Measurements from ENCODE around the gene CCNK. TPM values are rescaled to one million over a fixed set of nuclear protein-coding genes. Genes with fewer than 3 reads are reported as not detected.

CCNK gene
- total and polyA plus RNA-seq, 4 experiments from 2014 or later: 7.0 to 83.4 (median 48.6) TPM

GRCh38 chr14:99545586-99545985 lies 64.4 kb downstream of the CCNK start:
- intact Hi-C loops (cut with micrococcal nuclease): no loop called here
- Mint-ChIP-seq H3K27ac (peak overlapping the region in 1 of 7 donors; percentile 0), H3K9me3 (no peaks in the 10 kb centered on the region), H3K27me3 (no peaks in the 10 kb centered on the region), H3K4me3 (no peak overlapping the region), H3K36me3 (no peaks in the 10 kb centered on the region), H3K4me1 (peaks cover 6 to 41% (median 12%) of the 10 kb centered on the region in 4 donors)
- ChIA-PET POLR2A (ENCODE audit: partially characterized antibody) (no interaction called here), CTCF (ENCODE audit: partially characterized antibody) (interaction anchor here (1.4 kb wide), 1 partner anchor 83 kb away, joined by 3 read pairs; no protein-coding TSS in a partner anchor)
- no peaks in the 10 kb centered on the region for H3K4me1 ChIP-seq (ENCODE audit: insufficient read depth, low read length)
- no peak for DNase-seq
- H3K27me3 ChIP-seq (ENCODE audit: insufficient read depth, low read length): no peaks in the 10 kb centered on the region
- no peaks in the 10 kb centered on the region for H3K36me3 ChIP-seq (ENCODE audit: insufficient read depth, low read length)
- no peaks in the 10 kb centered on the region for H3K9me3 ChIP-seq (ENCODE audit: control insufficient read depth in 1 of 2, low read length in 2 of 2)
- H3K4me3 ChIP-seq (ENCODE audit: low read length in 2 of 2): no peak overlapping the region
- no peak overlapping the region for H3K27ac ChIP-seq (ENCODE audit: low read depth, low read length)

DNA sequence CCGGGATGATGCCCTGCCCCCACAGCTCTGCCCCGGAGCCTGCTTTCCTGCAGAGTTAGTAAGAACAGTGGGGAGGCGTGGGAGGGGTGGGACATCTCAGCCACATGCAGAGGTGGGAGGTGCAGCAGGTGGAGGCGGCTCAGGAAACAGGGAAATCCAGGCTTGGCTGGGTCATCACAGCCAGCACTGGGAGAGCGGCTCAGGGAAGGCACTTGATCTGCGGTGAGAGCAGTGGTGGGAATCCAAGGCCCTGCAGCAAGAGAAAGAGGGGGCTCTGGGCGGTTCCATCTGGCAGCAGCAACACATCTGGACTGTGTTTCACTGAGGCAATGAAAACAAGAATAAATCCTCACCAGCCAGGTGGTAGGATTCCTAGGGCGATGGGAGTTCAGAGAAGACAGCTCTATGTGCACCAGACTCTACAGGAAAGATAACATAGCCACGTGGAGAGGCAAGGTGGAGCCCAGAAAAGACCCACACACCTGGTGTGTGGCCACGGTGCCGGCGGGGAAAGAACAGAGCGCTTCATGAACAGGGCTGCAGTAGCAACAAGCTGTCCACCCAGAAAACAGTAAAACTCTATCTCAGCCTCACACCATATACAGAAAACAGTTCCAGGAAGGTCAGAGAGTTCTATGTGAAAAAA lies 65.1 kb downstream of the CCNK start:
- Mint-ChIP-seq H3K36me3 (no peaks in the 10 kb centered on the region), H3K4me1 (peaks cover 5 to 39% (median 11%) of the 10 kb centered on the region in 4 donors), H3K27ac (no peak overlapping the region), H3K27me3 (peaks cover 0 to 1% of the 10 kb centered on the region in 2 donors), H3K4me3 (no peak overlapping the region), H3K9me3 (no peaks in the 10 kb centered on the region)
- no peaks in the 10 kb centered on the region for H3K9me3 ChIP-seq (ENCODE audit: control insufficient read depth in 1 of 2, low read length in 2 of 2)
- ChIA-PET POLR2A (ENCODE audit: partially characterized antibody) (no interaction called here), CTCF (ENCODE audit: partially characterized antibody) (no interaction called here)
- H3K27me3 ChIP-seq (ENCODE audit: insufficient read depth, low read length): no peaks in the 10 kb centered on the region
- H3K27ac ChIP-seq (ENCODE audit: low read depth, low read length): no peak overlapping the region
- no peak overlapping the region for H3K4me3 ChIP-seq (ENCODE audit: low read length in 2 of 2)
- no peaks in the 10 kb centered on the region for H3K36me3 ChIP-seq (ENCODE audit: insufficient read depth, low read length)
- H3K4me1 ChIP-seq (ENCODE audit: insufficient read depth, low read length): no peaks in the 10 kb centered on the region
- no peak for DNase-seq
- intact Hi-C loops (cut with micrococcal nuclease): no loop called here

DNA sequence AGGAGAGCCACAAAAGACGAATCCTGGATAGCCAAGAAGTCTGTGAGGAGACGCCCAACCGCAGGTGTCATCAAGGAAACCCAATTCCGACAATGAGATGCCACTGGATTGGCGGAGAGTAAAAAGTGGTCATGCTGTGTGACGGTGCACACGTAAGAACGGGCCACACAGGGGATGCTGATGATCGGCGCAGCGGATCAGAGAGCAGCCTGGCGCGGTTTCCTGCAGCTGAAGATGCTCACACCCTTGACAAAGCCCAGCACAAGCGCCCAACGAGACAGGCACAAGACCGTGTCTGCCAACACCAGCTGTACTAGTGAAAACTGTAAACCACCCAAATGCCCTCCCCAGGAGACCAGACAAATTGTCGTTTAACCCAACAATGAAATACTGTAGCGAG lies 67.0 kb downstream of the CCNK start:
- H3K27ac ChIP-seq (ENCODE audit: low read depth, low read length): no peak overlapping the region
- Mint-ChIP-seq H3K27me3 (peaks cover 0 to 1% of the 10 kb centered on the region in 2 donors), H3K9me3 (no peaks in the 10 kb centered on the region), H3K36me3 (no peaks in the 10 kb centered on the region), H3K27ac (no peak overlapping the region), H3K4me1 (peaks cover 2 to 29% (median 7%) of the 10 kb centered on the region in 4 donors), H3K4me3 (no peak overlapping the region)
- no peak for DNase-seq
- no peak overlapping the region for H3K4me3 ChIP-seq (ENCODE audit: low read length in 2 of 2)
- ChIA-PET CTCF (ENCODE audit: partially characterized antibody) (interaction anchor here (0.6 kb wide), 1 partner anchor 44 kb away, joined by 3 read pairs; no protein-coding TSS in a partner anchor), POLR2A (ENCODE audit: partially characterized antibody) (no interaction called here)
- no peaks in the 10 kb centered on the region for H3K27me3 ChIP-seq (ENCODE audit: insufficient read depth, low read length)
- no peaks in the 10 kb centered on the region for H3K4me1 ChIP-seq (ENCODE audit: insufficient read depth, low read length)
- no peaks in the 10 kb centered on the region for H3K9me3 ChIP-seq (ENCODE audit: control insufficient read depth in 1 of 2, low read length in 2 of 2)
- H3K36me3 ChIP-seq (ENCODE audit: insufficient read depth, low read length): no peaks in the 10 kb centered on the region
- intact Hi-C loops (cut with micrococcal nuclease): no loop called here

DNA sequence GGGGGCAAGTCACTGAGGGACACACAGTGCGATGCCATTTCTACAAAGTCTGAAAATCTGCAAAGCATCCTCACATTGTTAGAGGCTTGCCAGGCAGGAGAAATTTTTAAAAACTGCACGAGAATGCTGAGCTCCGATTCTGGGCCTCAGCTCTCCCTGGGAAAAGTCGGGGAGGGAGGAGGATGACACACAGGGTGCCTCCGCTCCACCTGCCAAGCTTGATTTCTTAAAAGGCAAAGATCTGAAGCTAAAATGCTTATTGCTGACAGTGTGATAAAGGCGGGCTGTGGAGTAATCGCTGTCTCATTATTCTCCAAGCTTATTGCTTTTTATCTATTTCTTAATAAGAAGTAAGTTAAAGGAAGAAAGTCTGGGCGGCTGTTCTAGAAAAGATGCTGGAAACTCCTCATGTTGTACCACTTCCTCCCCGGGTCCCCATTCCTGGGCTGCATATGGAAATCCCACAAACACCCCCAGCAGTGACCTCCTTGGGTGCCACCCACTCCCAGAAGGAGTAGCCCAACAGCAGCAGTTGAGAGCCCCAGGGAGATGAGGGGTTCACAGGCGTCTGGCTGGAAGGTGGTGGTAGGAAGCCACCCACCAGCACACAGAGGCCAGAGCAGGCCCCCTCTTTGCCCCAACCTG lies 67.8 kb downstream of the CCNK start:
- Mint-ChIP-seq H3K36me3 (no peaks in the 10 kb centered on the region), H3K4me3 (no peak overlapping the region), H3K4me1 (peaks cover 0 to 23% (median 5%) of the 10 kb centered on the region in 4 donors), H3K27me3 (peaks cover 0 to 1% of the 10 kb centered on the region in 2 donors), H3K9me3 (no peaks in the 10 kb centered on the region), H3K27ac (no peak overlapping the region)
- ChIA-PET POLR2A (ENCODE audit: partially characterized antibody) (no interaction called here), CTCF (ENCODE audit: partially characterized antibody) (no interaction called here)
- DNase-seq: no peak
- Histone ChIP-seq H3K27ac (ENCODE audit: low read depth, low read length) (no peak overlapping the region), H3K9me3 (ENCODE audit: control insufficient read depth in 1 of 2, low read length in 2 of 2) (no peaks in the 10 kb centered on the region), H3K36me3 (ENCODE audit: insufficient read depth, low read length) (no peaks in the 10 kb centered on the region), H3K4me3 (ENCODE audit: low read length in 2 of 2) (no peak overlapping the region), H3K4me1 (ENCODE audit: insufficient read depth, low read length) (no peaks in the 10 kb centered on the region), H3K27me3 (ENCODE audit: insufficient read depth, low read length) (no peaks in the 10 kb centered on the region)
- intact Hi-C loops (cut with micrococcal nuclease): no loop called here

GRCh38 chr14:99549684-99550083 lies 68.5 kb downstream of the CCNK start:
- intact Hi-C loops (cut with micrococcal nuclease): no loop called here
- Histone ChIP-seq H3K27ac (ENCODE audit: low read depth, low read length) (no peak overlapping the region), H3K9me3 (ENCODE audit: control insufficient read depth in 1 of 2, low read length in 2 of 2) (no peaks in the 10 kb centered on the region), H3K4me3 (ENCODE audit: low read length in 2 of 2) (no peak overlapping the region), H3K4me1 (ENCODE audit: insufficient read depth, low read length) (no peaks in the 10 kb centered on the region), H3K27me3 (ENCODE audit: insufficient read depth, low read length) (no peaks in the 10 kb centered on the region), H3K36me3 (ENCODE audit: insufficient read depth, low read length) (no peaks in the 10 kb centered on the region)
- H3K9me3 Mint-ChIP-seq: no peaks in the 10 kb centered on the region
- DNase-seq: no peak
- H3K36me3 Mint-ChIP-seq: no peaks in the 10 kb centered on the region
- H3K4me3 Mint-ChIP-seq: no peak overlapping the region
- peaks cover 0 to 19% (median 5%) of the 10 kb centered on the region in 4 donors for H3K4me1 Mint-ChIP-seq
- H3K27ac Mint-ChIP-seq: no peak overlapping the region
- ChIA-PET CTCF (ENCODE audit: partially characterized antibody) (no interaction called here), POLR2A (ENCODE audit: partially characterized antibody) (no interaction called here)
- H3K27me3 Mint-ChIP-seq: peaks cover 0 to 1% of the 10 kb centered on the region in 2 donors

DNA sequence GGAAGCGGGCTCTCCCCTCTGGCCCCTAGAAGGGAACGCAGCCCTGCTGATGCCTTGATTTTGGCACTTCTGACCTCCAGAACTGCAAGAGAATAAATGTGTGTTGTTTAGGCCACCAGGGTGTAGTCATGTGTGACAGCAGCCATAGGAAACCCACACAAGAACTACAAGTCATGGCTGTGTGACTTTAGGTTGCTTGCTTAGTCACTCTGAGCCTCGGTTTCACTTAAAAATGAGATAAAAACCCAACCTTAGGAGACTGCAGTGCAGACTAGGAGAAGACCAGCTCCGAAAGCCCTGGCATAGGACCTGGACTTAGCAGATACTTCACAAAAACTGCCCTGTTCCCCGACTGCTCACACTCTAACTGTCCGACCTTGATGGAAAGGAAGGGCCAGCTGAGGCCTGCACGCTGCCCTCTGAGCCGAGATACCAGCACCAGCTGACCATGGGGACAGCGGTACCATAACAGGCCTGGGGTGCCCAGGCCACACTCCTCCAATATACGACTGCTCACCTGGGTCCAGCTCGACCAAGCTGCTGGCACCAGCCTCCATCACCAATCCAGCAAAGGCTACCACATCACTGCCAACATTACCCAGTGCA lies 69.3 kb downstream of the CCNK start:
- Mint-ChIP-seq H3K27ac (no peak overlapping the region), H3K27me3 (peaks cover 0 to 1% of the 10 kb centered on the region in 2 donors), H3K9me3 (no peaks in the 10 kb centered on the region), H3K4me3 (no peak overlapping the region), H3K36me3 (no peaks in the 10 kb centered on the region), H3K4me1 (peaks cover 0 to 19% (median 5%) of the 10 kb centered on the region in 4 donors)
- Histone ChIP-seq H3K9me3 (ENCODE audit: control insufficient read depth in 1 of 2, low read length in 2 of 2) (no peaks in the 10 kb centered on the region), H3K27ac (ENCODE audit: low read depth, low read length) (no peak overlapping the region), H3K27me3 (ENCODE audit: insufficient read depth, low read length) (no peaks in the 10 kb centered on the region), H3K36me3 (ENCODE audit: insufficient read depth, low read length) (no peaks in the 10 kb centered on the region), H3K4me1 (ENCODE audit: insufficient read depth, low read length) (no peaks in the 10 kb centered on the region), H3K4me3 (ENCODE audit: low read length in 2 of 2) (no peak overlapping the region)
- intact Hi-C loops (cut with micrococcal nuclease): no loop called here
- CTCF ChIA-PET (ENCODE audit: partially characterized antibody): no interaction called here
- POLR2A ChIA-PET (ENCODE audit: partially characterized antibody): no interaction called here
- no peak for DNase-seq

- Histone ChIP-seq H3K9me3 (ENCODE audit: control insufficient read depth in 1 of 2, low read length in 2 of 2) (no peaks in the 10 kb centered on the region), H3K4me3 (ENCODE audit: low read length in 2 of 2) (no peak overlapping the region), H3K4me1 (ENCODE audit: insufficient read depth, low read length) (no peaks in the 10 kb centered on the region), H3K36me3 (ENCODE audit: insufficient read depth, low read length) (no peaks in the 10 kb centered on the region), H3K27ac (ENCODE audit: low read depth, low read length) (no peak overlapping the region), H3K27me3 (ENCODE audit: insufficient read depth, low read length) (no peaks in the 10 kb centered on the region)
- DNase-seq: no peak
- Mint-ChIP-seq H3K9me3 (no peaks in the 10 kb centered on the region), H3K4me1 (peaks cover 0 to 15% (median 5%) of the 10 kb centered on the region in 4 donors), H3K4me3 (no peak overlapping the region), H3K27me3 (peaks cover 0 to 1% of the 10 kb centered on the region in 2 donors), H3K27ac (no peak overlapping the region), H3K36me3 (no peaks in the 10 kb centered on the region)
- CTCF ChIA-PET (ENCODE audit: partially characterized antibody): no interaction called here
- intact Hi-C loops (cut with micrococcal nuclease): no loop called here
- POLR2A ChIA-PET (ENCODE audit: partially characterized antibody): no interaction called here
Measured at GRCh38 chr14:99551034-99551922, 70.1 kb downstream of the CCNK start.

All from CD4-positive, alpha-beta memory T cell (primary cell).